Astrocyte of the spinal cord (primary cell): Measurements from ENCODE around the gene KLHL36.

Source experiments
- DNase-seq: peaks from one replicate; pipeline ENCODE4 v3.0.0; 2011; ENCODE audit warnings: low read depth, low spot score
- H3K4me3 ChIP-seq: 2 replicates; pipeline ENCODE4 v1.5.1; 2011; ENCODE audit warnings: low read depth, mild to moderate bottlenecking, low read length, moderate library complexity
- in situ Hi-C: cut with HindIII; loops from 2 replicates; pipeline ENCODE4 v1.10.0; 2017; ENCODE audit warnings: low sequenced_read_pairs
- TF ChIP-seq, protein P1 (sequence below): IDR thresholded peaks from 2 replicates; pipeline ENCODE4 v1.5.1; 2012; ENCODE audit warnings: low read depth, mild to moderate bottlenecking, low read length, inconsistent platforms

Gene KLHL36

DNA sequence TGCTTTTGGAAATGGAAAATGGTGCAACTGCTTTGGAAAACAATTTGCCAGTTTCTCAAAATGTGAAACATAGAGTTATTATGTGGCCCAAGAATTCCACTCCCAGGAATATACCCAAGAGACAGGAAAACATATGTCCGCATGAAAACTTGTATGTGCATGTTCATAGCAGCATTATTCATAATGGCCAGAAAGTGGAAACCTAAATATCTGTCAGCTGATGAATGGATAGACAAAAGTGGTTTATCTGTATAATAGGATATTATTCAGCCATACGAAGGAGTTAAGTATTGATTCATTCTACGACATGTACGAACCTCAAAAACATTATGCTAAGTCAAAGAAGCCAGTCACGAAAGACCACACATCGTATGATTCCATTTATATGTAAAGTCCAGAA is 22.8 kb upstream of the KLHL36 start:
- in situ Hi-C loops = no loop called here
- no peak for DNase-seq
- TF ChIP-seq, protein P1, sequence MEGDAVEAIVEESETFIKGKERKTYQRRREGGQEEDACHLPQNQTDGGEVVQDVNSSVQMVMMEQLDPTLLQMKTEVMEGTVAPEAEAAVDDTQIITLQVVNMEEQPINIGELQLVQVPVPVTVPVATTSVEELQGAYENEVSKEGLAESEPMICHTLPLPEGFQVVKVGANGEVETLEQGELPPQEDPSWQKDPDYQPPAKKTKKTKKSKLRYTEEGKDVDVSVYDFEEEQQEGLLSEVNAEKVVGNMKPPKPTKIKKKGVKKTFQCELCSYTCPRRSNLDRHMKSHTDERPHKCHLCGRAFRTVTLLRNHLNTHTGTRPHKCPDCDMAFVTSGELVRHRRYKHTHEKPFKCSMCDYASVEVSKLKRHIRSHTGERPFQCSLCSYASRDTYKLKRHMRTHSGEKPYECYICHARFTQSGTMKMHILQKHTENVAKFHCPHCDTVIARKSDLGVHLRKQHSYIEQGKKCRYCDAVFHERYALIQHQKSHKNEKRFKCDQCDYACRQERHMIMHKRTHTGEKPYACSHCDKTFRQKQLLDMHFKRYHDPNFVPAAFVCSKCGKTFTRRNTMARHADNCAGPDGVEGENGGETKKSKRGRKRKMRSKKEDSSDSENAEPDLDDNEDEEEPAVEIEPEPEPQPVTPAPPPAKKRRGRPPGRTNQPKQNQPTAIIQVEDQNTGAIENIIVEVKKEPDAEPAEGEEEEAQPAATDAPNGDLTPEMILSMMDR = no peak
- H3K4me3 ChIP-seq = no peak overlapping the region

DNA sequence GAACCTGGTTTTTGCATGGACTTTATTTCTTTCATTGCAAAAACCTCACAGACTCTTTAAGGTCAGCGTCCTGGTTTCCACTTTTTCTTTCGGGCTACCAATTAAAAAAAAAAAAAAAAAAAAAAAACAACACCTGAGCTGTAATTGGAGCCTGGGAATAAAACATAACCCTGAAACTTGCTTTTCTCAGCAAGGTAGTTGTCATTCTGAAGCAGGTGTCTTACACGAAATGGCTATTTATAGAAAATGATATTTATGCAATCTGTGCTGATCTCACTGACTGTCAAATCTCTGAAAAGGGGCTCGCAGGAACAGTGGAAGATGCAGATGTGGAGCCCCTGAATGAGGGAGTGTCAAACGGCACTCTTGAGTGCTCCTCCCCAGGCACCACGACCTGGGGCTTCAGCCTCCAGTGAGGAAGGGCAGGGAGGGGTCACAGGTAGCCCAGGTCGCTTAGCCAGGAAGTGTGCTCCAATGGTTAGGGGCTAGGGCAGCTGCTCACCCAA is 20.0 kb upstream of the KLHL36 start:
- in situ Hi-C loops = no loop called here
- DNase-seq = no peak
- no peak overlapping the region for H3K4me3 ChIP-seq
- TF ChIP-seq, protein P1 = no peak

DNA sequence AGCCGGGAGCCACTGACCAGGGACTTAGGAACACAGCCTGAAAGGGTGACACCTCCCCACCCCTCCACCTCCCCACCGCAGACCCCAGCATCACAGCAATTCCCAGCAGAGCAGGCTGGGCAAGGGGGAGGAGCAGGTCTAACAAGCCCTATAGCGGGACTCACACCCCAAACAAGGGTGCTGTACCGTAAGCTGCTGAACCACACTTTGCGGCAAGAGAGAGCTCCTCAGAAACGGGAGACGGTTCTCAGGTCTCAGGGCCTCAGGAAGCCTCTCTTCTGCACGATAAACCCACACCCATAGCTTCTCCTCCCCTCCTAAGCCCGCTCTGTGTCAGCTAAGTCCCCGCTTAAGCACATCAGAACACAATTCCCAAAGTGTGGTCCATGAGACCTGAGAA is 18.7 kb upstream of the KLHL36 start:
- in situ Hi-C loops = no loop called here
- H3K4me3 ChIP-seq = no peak overlapping the region
- TF ChIP-seq, protein P1 = no peak
- DNase-seq = no peak

GRCh38 chr16:84630009-84630408 is 18.3 kb upstream of the KLHL36 start:
- no peak overlapping the region for H3K4me3 ChIP-seq
- in situ Hi-C loops = no loop called here
- no peak for DNase-seq
- TF ChIP-seq, protein P1 = no peak

- no peak overlapping the region for H3K4me3 ChIP-seq
- DNase-seq = no peak
- in situ Hi-C loops = no loop called here
- TF ChIP-seq, protein P1 = no peak
These were observed 17.7 kb upstream of the KLHL36 start for GRCh38 chr16:84630446-84631152.

DNA sequence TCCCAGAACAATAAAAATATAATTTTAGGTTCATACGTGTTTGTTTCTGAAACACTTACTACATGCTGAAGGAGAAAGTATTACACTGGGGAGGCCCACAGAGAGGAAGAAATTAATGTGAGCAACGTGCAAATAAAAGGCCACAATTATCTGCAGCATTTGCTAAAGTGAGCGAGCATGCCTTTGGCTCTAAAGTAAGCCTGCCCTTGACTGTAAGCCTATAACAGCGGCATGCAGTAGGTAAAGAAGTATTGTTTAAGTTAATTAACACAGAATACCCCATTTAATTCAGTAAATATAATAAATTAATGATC is 17.2 kb upstream of the KLHL36 start:
- H3K4me3 ChIP-seq = no peak overlapping the region
- TF ChIP-seq, protein P1 = no peak
- DNase-seq = no peak
- in situ Hi-C loops = no loop called here
